Testis (tissue), 2 donors: ENCODE results near the gene DNAI1.

Source experiments
- POLR2A ChIP-seq: fragments of 450-650 bp; IDR thresholded peaks from one replicate; pipeline ENCODE4 v1.6.1; 2017; ENCODE audit warnings: antibody characterized with exemption, mild to moderate bottlenecking, moderate library complexity
- TF ChIP-seq, protein P1 (sequence below), 3 experiments: fragments of 450-650 bp in 2 of 3; fragments of 200-600 bp in 1 of 3; sonication (generic) in 1 of 3; IDR thresholded peaks; one replicate each; pipeline ENCODE4 v1.5.1; 2016 to 2019; ENCODE audit warnings: antibody characterized with exemption in 3 of 3, mild to moderate bottlenecking in 2 of 3, moderate library complexity in 1 of 3

DNA sequence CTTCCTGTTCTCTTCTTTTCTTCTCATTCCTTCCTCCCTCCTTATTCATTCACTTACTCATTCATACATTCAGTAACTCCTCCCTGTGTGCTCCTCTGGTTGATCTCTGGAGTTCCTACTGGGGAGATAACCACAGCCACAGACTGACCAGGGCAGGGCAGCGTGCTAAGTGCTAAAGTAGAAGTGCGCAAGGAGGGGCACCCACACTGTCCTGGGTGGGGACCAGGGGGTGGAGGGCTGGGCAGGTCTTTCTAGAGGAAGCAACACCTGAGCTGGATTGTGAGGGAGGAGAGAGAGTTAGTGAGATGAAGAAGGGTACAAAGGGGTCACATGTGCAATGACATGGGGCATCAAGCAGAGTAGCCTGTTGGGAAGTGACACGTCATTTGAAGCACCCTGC lies 50.3 kb downstream of the DNAI1 start:
- TF ChIP-seq, protein P1, sequence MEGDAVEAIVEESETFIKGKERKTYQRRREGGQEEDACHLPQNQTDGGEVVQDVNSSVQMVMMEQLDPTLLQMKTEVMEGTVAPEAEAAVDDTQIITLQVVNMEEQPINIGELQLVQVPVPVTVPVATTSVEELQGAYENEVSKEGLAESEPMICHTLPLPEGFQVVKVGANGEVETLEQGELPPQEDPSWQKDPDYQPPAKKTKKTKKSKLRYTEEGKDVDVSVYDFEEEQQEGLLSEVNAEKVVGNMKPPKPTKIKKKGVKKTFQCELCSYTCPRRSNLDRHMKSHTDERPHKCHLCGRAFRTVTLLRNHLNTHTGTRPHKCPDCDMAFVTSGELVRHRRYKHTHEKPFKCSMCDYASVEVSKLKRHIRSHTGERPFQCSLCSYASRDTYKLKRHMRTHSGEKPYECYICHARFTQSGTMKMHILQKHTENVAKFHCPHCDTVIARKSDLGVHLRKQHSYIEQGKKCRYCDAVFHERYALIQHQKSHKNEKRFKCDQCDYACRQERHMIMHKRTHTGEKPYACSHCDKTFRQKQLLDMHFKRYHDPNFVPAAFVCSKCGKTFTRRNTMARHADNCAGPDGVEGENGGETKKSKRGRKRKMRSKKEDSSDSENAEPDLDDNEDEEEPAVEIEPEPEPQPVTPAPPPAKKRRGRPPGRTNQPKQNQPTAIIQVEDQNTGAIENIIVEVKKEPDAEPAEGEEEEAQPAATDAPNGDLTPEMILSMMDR (IDR thresholded peaks at IDR 0.05) = no peak
- no peak for TF ChIP-seq POLR2A
